ENCODE measurements around the gene ZNF185.

DNA sequence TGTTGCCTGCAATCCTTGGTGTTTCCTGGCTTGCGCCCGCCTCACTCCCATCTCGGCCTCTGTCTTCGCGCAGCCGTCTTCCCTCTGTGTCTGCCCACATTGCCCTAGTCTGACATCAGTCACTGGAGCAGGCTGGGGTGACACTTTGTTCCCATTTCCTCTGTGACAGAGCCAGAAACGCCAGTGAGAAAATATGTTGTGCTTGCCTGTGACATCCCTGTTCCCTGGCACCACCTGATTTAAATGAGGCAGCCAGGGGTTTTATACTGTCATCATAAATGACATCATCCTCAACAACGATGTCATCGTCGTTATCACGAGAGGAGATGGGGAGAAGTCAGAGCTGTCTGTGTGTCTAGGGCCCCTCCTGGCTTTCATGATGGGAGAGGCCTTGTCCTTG is 29.1 kb downstream of the ZNF185 start:
- no peak for TF ChIP-seq CTCF (IDR thresholded peaks at IDR 0.05)
- TF ChIP-seq EZH2phosphoT487 (IDR thresholded peaks at IDR 0.05), result no peak
